Natural killer cell treated with Interleukin-12 subunit alpha and Interleukin-12 subunit beta and Interleukin-15 and Interleukin-18, amount 100 ng/mL, for 72 hours (primary cell): Measurements from ENCODE around the gene PEAR1. TPM values are rescaled to one million over a fixed set of nuclear protein-coding genes. Genes with fewer than 3 reads are reported as not detected.

ENCODE experiments used
- ATAC-seq, 2 donors: fragments of 150-1000 bp; cut with Tn5 transposase in 1 of 2; sonication (Bioruptor Pico), chemical (Tn5 transposase) in 1 of 2; 2 replicates each; pipeline ENCODE4 v1.10.0; 2021
- DNase-seq: peaks from one replicate; pipeline ENCODE4 v3.0.0; 2022; ENCODE audit warnings: low spot score
- H3K27ac Mint-ChIP-seq, 2 donors: 1 replicate in 1 of 2; 2 replicates in 1 of 2; pipeline ENCODE4 v1.8.0; 2022; ENCODE audit warnings: mixed read lengths in 2 of 2, mild to moderate bottlenecking in 1 of 2, moderate library complexity in 1 of 2
- H3K27me3 Mint-ChIP-seq, 2 donors: 1 replicate in 1 of 2; 2 replicates in 1 of 2; pipeline ENCODE4 v1.8.0; 2022; ENCODE audit warnings: mixed read lengths in 2 of 2
- H3K36me3 Mint-ChIP-seq: one replicate; pipeline ENCODE4 v1.8.0; 2022; ENCODE audit warnings: mixed read lengths
- H3K4me1 Mint-ChIP-seq, 2 donors: 1 replicate in 1 of 2; 2 replicates in 1 of 2; pipeline ENCODE4 v1.8.0; 2022; ENCODE audit warnings: low read depth in 2 of 2, mixed read lengths in 2 of 2, mild to moderate bottlenecking in 1 of 2
- H3K4me3 Mint-ChIP-seq: one replicate; pipeline ENCODE4 v1.8.0; 2022; ENCODE audit warnings: mixed read lengths
- H3K9me3 Mint-ChIP-seq: 2 replicates; pipeline ENCODE4 v1.8.0; 2022; ENCODE audit warnings: mixed read lengths
- total RNA-seq, 2 donors: library from RNA; stranded (reverse); gene quantifications; one replicate each; pipeline ENCODE4 v1.2.3, GENCODE V29; 2022

PEAR1 gene
- total RNA-seq, 2 donors from 2014 or later = 0.64 TPM; not detected in 1

DNA sequence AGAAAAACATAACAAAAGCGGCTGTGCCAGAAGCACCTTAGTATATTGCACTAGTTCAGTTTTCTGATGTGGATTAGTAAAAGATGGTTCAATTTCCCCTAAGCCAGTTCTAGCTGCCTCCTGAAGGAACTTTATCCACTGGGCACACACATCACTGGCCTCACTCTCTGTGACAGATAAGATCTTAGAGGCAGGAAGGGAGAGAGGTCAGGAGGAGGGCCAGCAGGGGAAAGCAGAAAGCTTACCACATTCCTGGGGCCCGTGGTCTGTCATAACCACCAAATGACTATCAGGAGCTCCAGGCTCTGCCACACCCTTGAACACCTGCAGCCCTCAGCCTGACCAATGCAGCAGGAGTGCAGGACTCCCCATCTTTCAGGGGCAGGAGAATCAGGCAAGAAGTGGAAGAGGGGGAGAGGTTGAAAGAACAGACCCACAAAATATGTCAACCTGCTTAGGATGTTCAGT lies 64.8 kb downstream of the PEAR1 start:
- no peaks in the 10 kb centered on the region for H3K9me3 Mint-ChIP-seq
- DNase-seq = no peak
- no peak overlapping the region for H3K27ac Mint-ChIP-seq
- ATAC-seq = no peak
- no peak overlapping the region for H3K4me3 Mint-ChIP-seq
- H3K27me3 Mint-ChIP-seq = peaks cover 20 to 22% of the 10 kb centered on the region in 2 donors
- no peaks in the 10 kb centered on the region for H3K36me3 Mint-ChIP-seq
- peaks cover 0 to 5% of the 10 kb centered on the region in 2 donors for H3K4me1 Mint-ChIP-seq

DNA sequence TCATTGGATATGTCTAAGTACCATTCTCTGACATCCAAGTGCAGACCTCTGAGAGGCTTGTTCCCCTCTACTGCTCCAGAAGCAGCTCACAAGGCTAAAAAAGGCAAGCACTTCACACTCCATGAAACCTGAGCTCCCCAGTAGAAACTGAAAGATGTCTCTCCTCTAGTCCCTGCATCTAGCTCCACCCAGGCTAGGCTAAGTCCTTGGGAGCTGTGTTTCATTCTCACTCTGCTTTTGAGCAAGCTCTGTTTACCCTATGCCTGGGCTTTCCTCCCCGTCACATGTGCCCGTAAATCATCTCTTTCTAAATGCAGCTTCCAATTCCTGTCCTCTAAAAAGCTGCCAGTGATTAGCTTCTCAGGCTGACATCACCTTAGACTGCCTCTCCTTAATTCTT lies 65.9 kb downstream of the PEAR1 start:
- Mint-ChIP-seq H3K27me3 (peaks cover 20 to 21% of the 10 kb centered on the region in 2 donors), H3K4me1 (peaks cover 0 to 13% of the 10 kb centered on the region in 2 donors), H3K4me3 (no peak overlapping the region), H3K27ac (no peak overlapping the region), H3K9me3 (no peaks in the 10 kb centered on the region), H3K36me3 (no peaks in the 10 kb centered on the region)
- DNase-seq (no peak), ATAC-seq (no peak)

GRCh38 chr1:156959925-156960324 lies 66.4 kb downstream of the PEAR1 start:
- Mint-ChIP-seq H3K9me3 (no peaks in the 10 kb centered on the region), H3K4me1 (peaks cover 0 to 13% of the 10 kb centered on the region in 2 donors), H3K36me3 (no peaks in the 10 kb centered on the region), H3K4me3 (no peak overlapping the region), H3K27me3 (peaks cover 18 to 20% of the 10 kb centered on the region in 2 donors), H3K27ac (no peak overlapping the region)
- ATAC-seq (no peak), DNase-seq (no peak)

GRCh38 chr1:156961709-156962108 lies 68.2 kb downstream of the PEAR1 start:
- H3K36me3 Mint-ChIP-seq = no peaks in the 10 kb centered on the region
- ATAC-seq (no peak), DNase-seq (no peak)
- H3K4me3 Mint-ChIP-seq = no peak overlapping the region
- H3K4me1 Mint-ChIP-seq = peaks cover 0 to 13% of the 10 kb centered on the region in 2 donors
- no peak overlapping the region for H3K27ac Mint-ChIP-seq
- peaks cover 20 to 27% of the 10 kb centered on the region in 2 donors for H3K27me3 Mint-ChIP-seq
- H3K9me3 Mint-ChIP-seq = no peaks in the 10 kb centered on the region

- no peak overlapping the region for H3K4me3 Mint-ChIP-seq
- peaks cover 0 to 13% of the 10 kb centered on the region in 2 donors for H3K4me1 Mint-ChIP-seq
- H3K36me3 Mint-ChIP-seq = no peaks in the 10 kb centered on the region
- DNase-seq = no peak
- peak in 1 of 2 donors; percentile 51 for ATAC-seq
- peaks cover 16 to 25% of the 10 kb centered on the region in 2 donors for H3K27me3 Mint-ChIP-seq
- no peaks in the 10 kb centered on the region for H3K9me3 Mint-ChIP-seq
- H3K27ac Mint-ChIP-seq = peak overlapping the region in 1 of 2 donors; percentile 52
These were observed 70.1 kb downstream of the PEAR1 start for GRCh38 chr1:156963621-156964020.

GRCh38 chr1:156964441-156964840 lies 70.9 kb downstream of the PEAR1 start:
- no peaks in the 10 kb centered on the region for H3K36me3 Mint-ChIP-seq
- DNase-seq (no peak), ATAC-seq (no peak)
- H3K4me1 Mint-ChIP-seq = peaks cover 0 to 13% of the 10 kb centered on the region in 2 donors
- no peaks in the 10 kb centered on the region for H3K9me3 Mint-ChIP-seq
- H3K27me3 Mint-ChIP-seq = peaks cover 17 to 26% of the 10 kb centered on the region in 2 donors
- peak overlapping the region in 1 of 2 donors; percentile 52 for H3K27ac Mint-ChIP-seq
- no peak overlapping the region for H3K4me3 Mint-ChIP-seq

Other genes starting within 250 kb of the PEAR1 start
- not detected for gene NES, start 216.3 kb upstream of the PEAR1 start, total RNA-seq
- 1 to 10 TPM; 2.4 to 4.6 TPM for gene CRABP2, start 188.1 kb upstream of the PEAR1 start, total RNA-seq
- 10 to 100 TPM; 33.0 to 37.4 TPM for gene METTL25B, start 165.2 kb upstream of the PEAR1 start, total RNA-seq
- gene ISG20L2, start 165.0 kb upstream of the PEAR1 start, total RNA-seq = 10 to 100 TPM; 67.5 to 97.5 TPM
- 10 to 100 TPM; 52.9 to 71.2 TPM for gene MRPL24, start 152.6 kb upstream of the PEAR1 start, total RNA-seq
- gene HDGF, start 142.0 kb upstream of the PEAR1 start, total RNA-seq = 100 to 1,000 TPM; 208 to 308 TPM
- gene PRCC, start 126.2 kb upstream of the PEAR1 start, total RNA-seq = 100 to 1,000 TPM in 1 of 2 donors, 10 to 100 TPM in 1; 86.2 to 116 TPM
- gene SH2D2A, start 76.9 kb upstream of the PEAR1 start, total RNA-seq = 100 to 1,000 TPM; 153 to 188 TPM
- gene INSRR, start 34.6 kb upstream of the PEAR1 start, total RNA-seq = under 1 TPM; 0.14 TPM
- 1 to 10 TPM; 1.4 to 8.1 TPM for gene NTRK1, start 32.9 kb upstream of the PEAR1 start, total RNA-seq
- not detected for gene LRRC71, start 26.9 kb downstream of the PEAR1 start, total RNA-seq
- gene ARHGEF11, start 152.0 kb downstream of the PEAR1 start, total RNA-seq = 1 to 10 TPM; 1.0 to 2.5 TPM
- gene ETV3L, start 206.1 kb downstream of the PEAR1 start, total RNA-seq = 1 to 10 TPM; 1.7 to 3.6 TPM
- 10 to 100 TPM; 45.8 to 63.0 TPM for gene ETV3, start 244.7 kb downstream of the PEAR1 start, total RNA-seq